ENCODE measurements around the gene KRT86.
A peak's percentile ranks its signal among the peaks of the same experiment; 100 is the strongest.
"Not testable (repeated sequence)": the region's sequence is repeated elsewhere in the genome, so short reads cannot be mapped to it uniquely, and the experiment has no call there.

The KRT86 gene

GRCh38 chr12:52295663-52296062 is 21.2 kb downstream of the KRT86 start:
- DNase-seq, result no peak

- no peak for DNase-seq
Measured at GRCh38 chr12:52296572-52297215, 22.2 kb downstream of the KRT86 start.

GRCh38 chr12:52298677-52299190 is 24.3 kb downstream of the KRT86 start:
- no peak for DNase-seq

GRCh38 chr12:52300796-52301691 is 26.6 kb downstream of the KRT86 start:
- no peak for DNase-seq

- DNase-seq, result not testable (repeated sequence)
Measured at GRCh38 chr12:52301721-52302120, 27.3 kb downstream of the KRT86 start.

- not testable (repeated sequence) for DNase-seq
Measured at GRCh38 chr12:52302242-52302914, 27.9 kb downstream of the KRT86 start.

- not testable (repeated sequence) for DNase-seq
Measured at GRCh38 chr12:52304941-52305411, 30.5 kb downstream of the KRT86 start.

GRCh38 chr12:52305921-52306705 is 31.7 kb downstream of the KRT86 start:
- DNase-seq, result no peak

GRCh38 chr12:52306731-52307130 is 32.3 kb downstream of the KRT86 start:
- no peak for DNase-seq

- DNase-seq, result peak; percentile 32
Measured at GRCh38 chr12:52307836-52308805, 33.7 kb downstream of the KRT86 start.

- DNase-seq, result no peak
Measured at GRCh38 chr12:52308806-52309425, 34.5 kb downstream of the KRT86 start.

- DNase-seq, result no peak
Measured at GRCh38 chr12:52310622-52311284, 36.3 kb downstream of the KRT86 start.

GRCh38 chr12:52311285-52311648 is 36.8 kb downstream of the KRT86 start:
- no peak for DNase-seq

- DNase-seq, result no peak
Measured at GRCh38 chr12:52312086-52312485, 37.6 kb downstream of the KRT86 start.

- DNase-seq, result no peak
Measured at GRCh38 chr12:52313461-52313860, 39.0 kb downstream of the KRT86 start.

GRCh38 chr12:52313926-52314325 is 39.5 kb downstream of the KRT86 start:
- no peak for DNase-seq

GRCh38 chr12:52314511-52314910 is 40.1 kb downstream of the KRT86 start:
- DNase-seq, result no peak

- peak; percentile 36 for DNase-seq
Measured at GRCh38 chr12:52315721-52316120, 41.3 kb downstream of the KRT86 start.

GRCh38 chr12:52316290-52316689 is 41.8 kb downstream of the KRT86 start:
- DNase-seq, result no peak

GRCh38 chr12:52316701-52317100 is 42.3 kb downstream of the KRT86 start:
- DNase-seq, result no peak
